ENCODE measurements around the gene GIGYF1.
"Not testable (repeated sequence)": the region's sequence is repeated elsewhere in the genome, so short reads cannot be mapped to it uniquely, and the experiment has no call there.

The GIGYF1 gene

GRCh38 chr7:100668069-100668449, 26.0 kb downstream of the GIGYF1 start:
- no peaks in the 10 kb centered on the region for H3K4me1 ChIP-seq (ENCODE audit: control insufficient read depth, insufficient read depth, low read length)
- H3K27ac ChIP-seq (ENCODE audit: low read depth, low read length), result no peak overlapping the region
- no peak overlapping the region for H3K4me3 ChIP-seq (ENCODE audit: low read depth, low read length)
- peaks cover 2% of the 10 kb centered on the region; the same call in 1 of the 2 replicates for H3K27me3 ChIP-seq (ENCODE audit: control insufficient read depth, insufficient read depth, low read length)
- no peaks in the 10 kb centered on the region for H3K36me3 ChIP-seq (ENCODE audit: control insufficient read depth, insufficient read depth, low read length)
- H3K9me3 ChIP-seq (ENCODE audit: control insufficient read depth, insufficient read depth, low read length), result no peaks in the 10 kb centered on the region
- H3K9ac ChIP-seq (ENCODE audit: low read depth, low read length), result no peak overlapping the region

- Histone ChIP-seq H3K4me3 (ENCODE audit: low read depth, low read length) (no peak overlapping the region), H3K9ac (ENCODE audit: low read depth, low read length) (no peak overlapping the region), H3K27me3 (ENCODE audit: control insufficient read depth, insufficient read depth, low read length) (peaks cover under 1% of the 10 kb centered on the region; the same call in 1 of the 2 replicates), H3K36me3 (ENCODE audit: control insufficient read depth, insufficient read depth, low read length) (no peaks in the 10 kb centered on the region), H3K4me1 (ENCODE audit: control insufficient read depth, insufficient read depth, low read length) (no peaks in the 10 kb centered on the region), H3K27ac (ENCODE audit: low read depth, low read length) (no peak overlapping the region), H3K9me3 (ENCODE audit: control insufficient read depth, insufficient read depth, low read length) (no peaks in the 10 kb centered on the region)
Observed at GRCh38 chr7:100667331-100668068, 26.6 kb downstream of the GIGYF1 start.

DNA sequence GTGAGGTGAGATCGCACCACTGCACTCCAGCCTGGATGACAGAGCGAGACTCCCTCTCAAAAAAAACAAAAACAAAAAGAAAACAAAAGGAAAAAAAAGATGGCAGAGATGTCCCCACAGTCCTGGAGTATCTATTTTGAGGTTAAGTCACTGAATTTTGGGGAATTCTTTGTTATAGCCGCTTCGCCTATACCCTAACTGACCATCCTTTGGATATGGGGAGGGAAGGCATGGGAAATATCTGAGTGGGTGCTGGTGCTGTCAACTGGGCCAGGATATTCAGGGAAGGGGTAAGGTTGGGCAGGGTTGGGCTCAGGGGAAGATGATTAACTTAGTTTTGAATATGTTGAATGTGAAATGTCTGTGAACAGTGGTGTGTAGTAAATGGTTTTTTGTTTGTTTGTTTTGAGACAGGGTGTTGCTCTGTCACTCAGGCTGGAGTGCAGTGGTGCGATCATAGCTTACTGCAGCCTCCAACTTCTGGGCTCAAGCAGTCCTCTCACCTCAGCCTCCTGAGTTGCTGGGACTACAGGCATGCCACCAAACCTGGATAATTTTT, 28.8 kb downstream of the GIGYF1 start:
- H3K36me3 ChIP-seq (ENCODE audit: control insufficient read depth, insufficient read depth, low read length), result no peaks in the 10 kb centered on the region
- H3K27me3 ChIP-seq (ENCODE audit: control insufficient read depth, insufficient read depth, low read length), result no peaks in the 10 kb centered on the region
- no peaks in the 10 kb centered on the region for H3K9me3 ChIP-seq (ENCODE audit: control insufficient read depth, insufficient read depth, low read length)
- no peaks in the 10 kb centered on the region for H3K4me1 ChIP-seq (ENCODE audit: control insufficient read depth, insufficient read depth, low read length)
- H3K4me3 ChIP-seq (ENCODE audit: low read depth, low read length), result no peak overlapping the region
- H3K9ac ChIP-seq (ENCODE audit: low read depth, low read length), result no peak overlapping the region
- H3K27ac ChIP-seq (ENCODE audit: low read depth, low read length), result no peak overlapping the region

DNA sequence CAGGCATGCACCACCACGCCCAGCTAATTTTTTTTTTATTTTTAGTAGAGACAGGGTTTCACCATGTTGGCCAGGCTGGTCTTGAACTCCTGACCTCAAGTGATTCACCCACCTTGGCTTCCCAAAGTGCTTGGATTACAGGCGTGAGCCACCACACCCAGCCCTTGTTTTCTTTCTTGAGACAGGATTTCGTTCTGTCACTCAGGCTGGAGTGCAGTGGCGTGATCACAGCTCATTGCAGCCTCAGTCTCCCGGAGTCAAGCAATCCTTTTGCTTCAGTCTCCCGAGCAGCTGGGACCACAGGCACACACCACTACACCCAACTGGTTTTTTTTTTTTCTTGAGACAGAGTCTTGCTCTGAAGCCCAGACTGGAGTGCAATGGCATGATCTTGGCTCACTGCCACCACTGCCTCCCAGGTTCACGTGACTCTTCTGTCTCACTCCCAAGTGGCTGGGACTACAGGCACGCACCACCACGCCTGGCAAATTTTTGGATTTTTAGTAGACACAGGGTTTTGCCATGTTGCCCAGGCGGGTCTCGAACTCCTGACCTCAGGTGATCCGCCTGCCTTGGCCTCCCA, 31.8 kb downstream of the GIGYF1 start:
- not testable (repeated sequence) for H3K36me3 ChIP-seq (ENCODE audit: control insufficient read depth, insufficient read depth, low read length); H3K9me3 ChIP-seq (ENCODE audit: control insufficient read depth, insufficient read depth, low read length); H3K27ac ChIP-seq (ENCODE audit: low read depth, low read length); H3K27me3 ChIP-seq (ENCODE audit: control insufficient read depth, insufficient read depth, low read length); H3K4me1 ChIP-seq (ENCODE audit: control insufficient read depth, insufficient read depth, low read length); H3K9ac ChIP-seq (ENCODE audit: low read depth, low read length); H3K4me3 ChIP-seq (ENCODE audit: low read depth, low read length)

- Histone ChIP-seq H3K4me1 (ENCODE audit: control insufficient read depth, insufficient read depth, low read length) (no peaks in the 10 kb centered on the region), H3K4me3 (ENCODE audit: low read depth, low read length) (peak within 1 kb of the TSS; percentile 50), H3K9me3 (ENCODE audit: control insufficient read depth, insufficient read depth, low read length) (no peaks in the 10 kb centered on the region), H3K27me3 (ENCODE audit: control insufficient read depth, insufficient read depth, low read length) (peaks cover 29% of the 10 kb centered on the region), H3K27ac (ENCODE audit: low read depth, low read length) (no peak within 1 kb of the TSS), H3K9ac (ENCODE audit: low read depth, low read length) (no peak within 1 kb of the TSS), H3K36me3 (ENCODE audit: control insufficient read depth, insufficient read depth, low read length) (no peaks in the 10 kb centered on the region)
Observed at GRCh38 chr7:100655908-100656674, 38.0 kb downstream of the GIGYF1 start, which contains the start of gene ACTL6B. Gene ACTL6B (minus strand): TSS chr7:100656448. CDS start chr7:100656354, 94 bp downstream.

GRCh38 chr7:100654908-100655831, 38.9 kb downstream of the GIGYF1 start:
- Histone ChIP-seq H3K9ac (ENCODE audit: low read depth, low read length) (no peak overlapping the region), H3K4me1 (ENCODE audit: control insufficient read depth, insufficient read depth, low read length) (no peaks in the 10 kb centered on the region), H3K27me3 (ENCODE audit: control insufficient read depth, insufficient read depth, low read length) (peaks cover 29% of the 10 kb centered on the region), H3K9me3 (ENCODE audit: control insufficient read depth, insufficient read depth, low read length) (no peaks in the 10 kb centered on the region), H3K27ac (ENCODE audit: low read depth, low read length) (no peak overlapping the region), H3K36me3 (ENCODE audit: control insufficient read depth, insufficient read depth, low read length) (no peaks in the 10 kb centered on the region), H3K4me3 (ENCODE audit: low read depth, low read length) (no peak overlapping the region)

- no peak overlapping the region for H3K9ac ChIP-seq (ENCODE audit: low read depth, low read length)
- H3K9me3 ChIP-seq (ENCODE audit: control insufficient read depth, insufficient read depth, low read length), result no peaks in the 10 kb centered on the region
- peaks cover 6% of the 10 kb centered on the region for H3K4me1 ChIP-seq (ENCODE audit: control insufficient read depth, insufficient read depth, low read length)
- no peak overlapping the region for H3K27ac ChIP-seq (ENCODE audit: low read depth, low read length)
- no peak overlapping the region for H3K4me3 ChIP-seq (ENCODE audit: low read depth, low read length)
- peaks cover 7% of the 10 kb centered on the region for H3K27me3 ChIP-seq (ENCODE audit: control insufficient read depth, insufficient read depth, low read length)
- no peaks in the 10 kb centered on the region for H3K36me3 ChIP-seq (ENCODE audit: control insufficient read depth, insufficient read depth, low read length)
Observed at GRCh38 chr7:100649826-100650565, 44.1 kb downstream of the GIGYF1 start.

GRCh38 chr7:100642534-100642907, 51.5 kb downstream of the GIGYF1 start:
- peaks cover 3% of the 10 kb centered on the region for H3K4me1 ChIP-seq (ENCODE audit: control insufficient read depth, insufficient read depth, low read length)

GRCh38 chr7:100641860-100642533, 52.1 kb downstream of the GIGYF1 start:
- Histone ChIP-seq H3K9ac (ENCODE audit: low read depth, low read length) (no peak overlapping the region), H3K36me3 (ENCODE audit: control insufficient read depth, insufficient read depth, low read length) (no peaks in the 10 kb centered on the region), H3K4me3 (ENCODE audit: low read depth, low read length) (no peak overlapping the region), H3K4me1 (ENCODE audit: control insufficient read depth, insufficient read depth, low read length) (no peaks in the 10 kb centered on the region), H3K9me3 (ENCODE audit: control insufficient read depth, insufficient read depth, low read length) (no peaks in the 10 kb centered on the region), H3K27me3 (ENCODE audit: control insufficient read depth, insufficient read depth, low read length) (no peaks in the 10 kb centered on the region), H3K27ac (ENCODE audit: low read depth, low read length) (no peak overlapping the region)

More at GRCh38 chr7:100642534-100642907, 51.5 kb downstream of the GIGYF1 start:
- Histone ChIP-seq H3K4me3 (ENCODE audit: low read depth, low read length) (no peak overlapping the region), H3K27me3 (ENCODE audit: control insufficient read depth, insufficient read depth, low read length) (no peaks in the 10 kb centered on the region), H3K27ac (ENCODE audit: low read depth, low read length) (no peak overlapping the region), H3K9me3 (ENCODE audit: control insufficient read depth, insufficient read depth, low read length) (no peaks in the 10 kb centered on the region), H3K9ac (ENCODE audit: low read depth, low read length) (no peak overlapping the region), H3K36me3 (ENCODE audit: control insufficient read depth, insufficient read depth, low read length) (no peaks in the 10 kb centered on the region)

Data from HUES48 (cell line).